Natural killer cell (primary cell): ENCODE results near the gene SPTBN4. TPM values are rescaled to one million over a fixed set of nuclear protein-coding genes. Genes with fewer than 3 reads are reported as not detected.

Experiments used
- ATAC-seq, 3 donors: fragments of 150-1000 bp in 2 of 3; fragments of 200-7000 bp in 1 of 3; cut with Tn5 transposase; 1 replicate in 1 of 3; 2 replicates in 2 of 3; pipeline ENCODE4 v1.10.0; 2021; ENCODE audit warnings: mild to moderate bottlenecking in 2 of 3, moderate library complexity in 2 of 3
- DNase-seq, 2 donors: peaks; one replicate each; pipeline versions ENCODE4 v3.0.0 to v3.0.0-alpha.2; 2013 to 2021; ENCODE audit warnings: mixed read lengths in 1 of 2
- H3K27ac ChIP-seq: one replicate; pipeline ENCODE4 v1.5.1; 2013; ENCODE audit warnings: mild to moderate bottlenecking, low read length
- H3K27me3 ChIP-seq: one replicate; pipeline ENCODE4 v1.6.1; 2013; ENCODE audit warnings: low read length; ENCODE audit not compliant: control insufficient read depth, insufficient read depth
- H3K36me3 ChIP-seq: one replicate; pipeline ENCODE4 v1.6.1; 2013; ENCODE audit warnings: low read length; ENCODE audit not compliant: control insufficient read depth, insufficient read depth
- H3K4me1 ChIP-seq: one replicate; pipeline ENCODE4 v1.6.1; 2013; ENCODE audit warnings: low read length; ENCODE audit not compliant: control insufficient read depth, insufficient read depth
- H3K4me3 ChIP-seq: one replicate; pipeline ENCODE4 v1.5.1; 2013; ENCODE audit warnings: low read length
- H3K9me3 ChIP-seq: one replicate; pipeline ENCODE4 v1.6.1; 2013; ENCODE audit warnings: low read length; ENCODE audit not compliant: control insufficient read depth, insufficient read depth
- H3K27ac Mint-ChIP-seq, 2 donors: one replicate each; pipeline ENCODE4 v1.8.0; 2022; ENCODE audit warnings: mild to moderate bottlenecking in 2 of 2, mixed read lengths in 2 of 2, moderate library complexity in 1 of 2
- H3K27me3 Mint-ChIP-seq, 2 donors: one replicate each; pipeline ENCODE4 v1.8.0; 2022; ENCODE audit warnings: low read depth in 2 of 2, mixed read lengths in 2 of 2
- H3K36me3 Mint-ChIP-seq: one replicate; pipeline ENCODE4 v1.8.0; 2022; ENCODE audit warnings: mixed read lengths
- H3K4me1 Mint-ChIP-seq, 2 donors: one replicate each; pipeline ENCODE4 v1.8.0; 2022; ENCODE audit warnings: mixed read lengths in 2 of 2
- H3K4me3 Mint-ChIP-seq: one replicate; pipeline ENCODE4 v1.8.0; 2022; ENCODE audit warnings: mild to moderate bottlenecking, moderate library complexity, mixed read lengths
- H3K9me3 Mint-ChIP-seq, 2 donors: one replicate each; pipeline ENCODE4 v1.8.0; 2022; ENCODE audit warnings: mixed read lengths in 2 of 2
- CTCF ChIP-seq: fragments of 200-600 bp; IDR thresholded peaks from one replicate; pipeline ENCODE4 v1.8.0; 2022; ENCODE audit warnings: antibody characterized with exemption
- WGBS: methylation state at CpG from one replicate; pipeline ENCODE4 v1.1.7; 2013; ENCODE audit warnings: missing lambda C conversion rate; ENCODE audit not compliant: insufficient coverage; 5-methylcytosine and 5-hydroxymethylcytosine counted together
- intact Hi-C: fragments of 100-400 bp; cut with micrococcal nuclease; formaldehyde crosslinking; loops from one replicate; pipeline ENCODE4 v1.14.2; 2022
- total RNA-seq, 4 donors: library from RNA; stranded (reverse); fragments of 120-200 nt in 1 of 4; gene quantifications; one replicate each; pipeline versions ENCODE4 v1.2.3 to v1.2.4, GENCODE V29; 2013 to 2022

Gene SPTBN4
- total RNA-seq, 3 donors from 2014 or later (not counting 1 experiment from before 2014, with no cell fraction given), result 0.16 to 0.63 (median 0.31) TPM

GRCh38 chr19:40586611-40587010 is 119.8 kb downstream of the SPTBN4 start:
- intact Hi-C loops, result no loop called here
- H3K4me1 ChIP-seq, result no peaks in the 10 kb centered on the region
- H3K36me3 ChIP-seq, result peaks cover 51% of the 10 kb centered on the region
- TF ChIP-seq CTCF, result no peak
- H3K4me3 Mint-ChIP-seq, result no peak overlapping the region
- H3K27ac ChIP-seq, result no peak overlapping the region
- ATAC-seq (no peak), DNase-seq (no peak)
- H3K27me3 Mint-ChIP-seq, result no peaks in the 10 kb centered on the region
- no peaks in the 10 kb centered on the region for H3K27me3 ChIP-seq
- no peak overlapping the region for H3K4me3 ChIP-seq
- no peaks in the 10 kb centered on the region for H3K36me3 Mint-ChIP-seq
- H3K9me3 ChIP-seq, result no peaks in the 10 kb centered on the region
- H3K27ac Mint-ChIP-seq, result peak overlapping the region in 1 of 2 donors; percentile 76
- no peaks in the 10 kb centered on the region for H3K9me3 Mint-ChIP-seq
- 95% methylated on average over 14 of the region's 14 CpGs for WGBS
- H3K4me1 Mint-ChIP-seq, result peaks cover 0 to 38% of the 10 kb centered on the region in 2 donors

GRCh38 chr19:40588110-40588854 is 121.5 kb downstream of the SPTBN4 start:
- peaks cover 0 to 32% of the 10 kb centered on the region in 2 donors for H3K4me1 Mint-ChIP-seq
- WGBS, result 95% methylated on average over 19 of the region's 19 CpGs
- no peak for ATAC-seq
- Histone ChIP-seq H3K27me3 (no peaks in the 10 kb centered on the region), H3K27ac (no peak overlapping the region), H3K36me3 (peaks cover 35% of the 10 kb centered on the region), H3K9me3 (no peaks in the 10 kb centered on the region), H3K4me1 (no peaks in the 10 kb centered on the region), H3K4me3 (no peak overlapping the region)
- no peak overlapping the region for H3K4me3 Mint-ChIP-seq
- no peaks in the 10 kb centered on the region for H3K27me3 Mint-ChIP-seq
- H3K27ac Mint-ChIP-seq, result no peak overlapping the region
- no peak for TF ChIP-seq CTCF
- intact Hi-C loops, result no loop called here
- no peak for DNase-seq
- no peaks in the 10 kb centered on the region for H3K36me3 Mint-ChIP-seq
- no peaks in the 10 kb centered on the region for H3K9me3 Mint-ChIP-seq

DNA sequence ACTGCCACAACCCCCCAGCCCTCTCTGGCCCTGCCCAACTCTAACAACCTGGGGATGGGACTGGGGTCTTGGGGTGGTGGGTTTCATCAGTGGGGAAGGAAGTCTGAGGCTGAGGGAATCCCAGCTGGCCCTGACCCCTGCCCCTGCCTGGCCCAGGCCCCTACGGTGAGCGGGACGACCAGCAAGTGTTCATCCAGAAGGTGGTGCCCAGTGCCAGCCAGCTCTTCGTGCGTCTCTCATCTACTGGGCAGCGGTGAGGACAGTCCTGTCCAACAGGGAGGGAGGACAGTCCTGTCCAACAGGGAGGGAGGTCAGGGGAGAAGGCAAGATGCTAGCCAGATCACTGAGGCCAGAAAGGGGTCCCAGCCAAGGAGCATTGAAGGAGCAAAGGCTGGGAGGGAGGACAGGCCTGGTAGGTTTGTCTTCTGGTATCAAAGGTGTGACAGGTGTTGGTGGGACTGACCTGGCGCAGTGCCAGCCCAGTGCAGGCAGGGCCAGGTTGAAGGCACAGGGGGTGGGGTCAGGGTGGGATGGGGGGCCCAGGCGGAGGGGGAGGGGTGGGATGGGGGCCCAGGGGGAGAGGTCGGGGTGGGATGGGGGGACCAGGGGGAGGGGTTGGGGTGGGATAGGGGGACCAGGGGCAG is 122.2 kb downstream of the SPTBN4 start:
- peak overlapping the region in 1 of 2 donors; percentile 33 for H3K27ac Mint-ChIP-seq
- TF ChIP-seq CTCF, result no peak
- no peaks in the 10 kb centered on the region for H3K27me3 ChIP-seq
- H3K4me1 Mint-ChIP-seq, result peaks cover 0 to 34% of the 10 kb centered on the region in 2 donors
- ATAC-seq (no peak), DNase-seq (no peak)
- no peak overlapping the region for H3K4me3 ChIP-seq
- H3K9me3 Mint-ChIP-seq, result no peaks in the 10 kb centered on the region
- intact Hi-C loops, result no loop called here
- peaks cover 29% of the 10 kb centered on the region for H3K36me3 ChIP-seq
- H3K9me3 ChIP-seq, result no peaks in the 10 kb centered on the region
- WGBS, result 98% methylated on average over 6 of the region's 9 CpGs
- no peaks in the 10 kb centered on the region for H3K4me1 ChIP-seq
- H3K36me3 Mint-ChIP-seq, result no peaks in the 10 kb centered on the region
- no peak overlapping the region for H3K4me3 Mint-ChIP-seq
- H3K27me3 Mint-ChIP-seq, result no peaks in the 10 kb centered on the region
- no peak overlapping the region for H3K27ac ChIP-seq
